ENCODE measurements around the gene RIC3. TPM values are rescaled to one million over a fixed set of nuclear protein-coding genes. Genes with fewer than 3 reads are reported as not detected.

RIC3 gene
- total and polyA plus RNA-seq, 7 donors: 0.46 to 8.4 (median 3.4) TPM

- DNase-seq: no peak
- Histone ChIP-seq H3K27me3 (ENCODE audit: insufficient read depth in 3 of 3, low read length in 2 of 3) (peaks cover 0 to 3% (median 3%) of the 10 kb centered on the region in 3 donors), H3K4me3 (no peak overlapping the region), H3K27ac (no peak overlapping the region), H3K9me3 (no peaks in the 10 kb centered on the region), H3K36me3 (ENCODE audit: insufficient read depth in 1 of 2, low read depth in 1 of 2) (no peaks in the 10 kb centered on the region), H3K4me1 (no peaks in the 10 kb centered on the region)
- intact Hi-C loops (cut with DNase I): no loop called here
- 89 to 96% (median 94%) methylated on average over 2 of the region's 2 CpGs for WGBS, 3 donors
- ATAC-seq: no peak
- TF ChIP-seq CTCF (IDR thresholded peaks at IDR 0.05): no peak
These were observed 17.6 kb upstream of the RIC3 start for GRCh38 chr11:8186429-8186828.

- Histone ChIP-seq H3K36me3 (ENCODE audit: insufficient read depth in 1 of 2, low read depth in 1 of 2) (no peaks in the 10 kb centered on the region), H3K4me1 (no peaks in the 10 kb centered on the region), H3K4me3 (no peak overlapping the region), H3K27me3 (ENCODE audit: insufficient read depth in 3 of 3, low read length in 2 of 3) (peaks cover 0 to 8% (median 3%) of the 10 kb centered on the region in 3 donors), H3K27ac (no peak overlapping the region), H3K9me3 (no peaks in the 10 kb centered on the region)
- DNase-seq: no peak
- intact Hi-C loops (cut with DNase I): no loop called here
- ATAC-seq: no peak
- no peak for TF ChIP-seq CTCF (IDR thresholded peaks at IDR 0.05)
- 68 to 81% (median 71%) methylated on average over 5 of the region's 5 CpGs for WGBS, 3 donors
These were observed 14.3 kb upstream of the RIC3 start for GRCh38 chr11:8183111-8183510.

GRCh38 chr11:8180469-8180868 is 11.6 kb upstream of the RIC3 start:
- H3K9me3 ChIP-seq: no peaks in the 10 kb centered on the region
- H3K36me3 ChIP-seq (ENCODE audit: insufficient read depth in 1 of 2, low read depth in 1 of 2): no peaks in the 10 kb centered on the region
- intact Hi-C loops (cut with DNase I): no loop called here
- H3K27ac ChIP-seq: no peak overlapping the region
- WGBS, 3 donors: 33 to 48% (median 46%) methylated on average over 4 of the region's 4 CpGs
- DNase-seq (no peak), ATAC-seq (no peak)
- H3K4me1 ChIP-seq: no peaks in the 10 kb centered on the region
- peaks cover 0 to 9% (median 8%) of the 10 kb centered on the region in 3 donors for H3K27me3 ChIP-seq (ENCODE audit: insufficient read depth in 3 of 3, low read length in 2 of 3)
- TF ChIP-seq CTCF (IDR thresholded peaks at IDR 0.05): no peak
- no peak overlapping the region for H3K4me3 ChIP-seq

- Histone ChIP-seq H3K4me1 (no peaks in the 10 kb centered on the region), H3K4me3 (no peak overlapping the region), H3K9me3 (no peaks in the 10 kb centered on the region), H3K27ac (no peak overlapping the region), H3K36me3 (ENCODE audit: insufficient read depth in 1 of 2, low read depth in 1 of 2) (no peaks in the 10 kb centered on the region), H3K27me3 (ENCODE audit: insufficient read depth in 3 of 3, low read length in 2 of 3) (peaks cover 0 to 8% (median 6%) of the 10 kb centered on the region in 3 donors)
- ATAC-seq (no peak), DNase-seq (no peak)
- intact Hi-C loops (cut with DNase I): no loop called here
- TF ChIP-seq CTCF (IDR thresholded peaks at IDR 0.05): no peak
- WGBS, 3 donors: 69 to 70% (median 69%) methylated on average over 1 of the region's 1 CpG
These were observed 9.5 kb upstream of the RIC3 start for GRCh38 chr11:8178297-8178696.

GRCh38 chr11:8177136-8177535 is 8.3 kb upstream of the RIC3 start:
- Histone ChIP-seq H3K4me3 (no peak overlapping the region), H3K9me3 (no peaks in the 10 kb centered on the region), H3K27ac (no peak overlapping the region), H3K4me1 (no peaks in the 10 kb centered on the region), H3K36me3 (ENCODE audit: insufficient read depth in 1 of 2, low read depth in 1 of 2) (no peaks in the 10 kb centered on the region), H3K27me3 (ENCODE audit: insufficient read depth in 3 of 3, low read length in 2 of 3) (peaks cover 0 to 8% (median 5%) of the 10 kb centered on the region in 3 donors)
- TF ChIP-seq CTCF (IDR thresholded peaks at IDR 0.05): no peak
- DNase-seq: no peak
- intact Hi-C loops (cut with DNase I): no loop called here
- no peak for ATAC-seq
- 40 to 44% (median 41%) methylated on average over 5 of the region's 5 CpGs for WGBS, 3 donors

Data from psoas muscle (tissue), 8 donors.